HAP-1 (cell line): ENCODE data around the gene SNN.
A peak's percentile ranks its signal among the peaks of the same experiment; 100 is the strongest.

Experiments used
- DNase-seq, 2 experiments: peaks; one replicate each; pipeline ENCODE4 v3.0.0-alpha.2; 2016 to 2020; ENCODE audit warnings: low spot score in 2 of 2
- H3K27me3 ChIP-seq: fragments of 250-450 bp; sonication (Bioruptor Pico); 2 replicates; pipeline ENCODE4 v1.5.1; 2020; ENCODE audit warnings: low read depth, mild to moderate bottlenecking, moderate library complexity
- H3K36me3 ChIP-seq: fragments of 250-450 bp; sonication (Bioruptor Pico); replicated peaks from 2 replicates; pipeline ENCODE4 v1.5.1; 2020; ENCODE audit warnings: mild to moderate bottlenecking
- H3K4me1 ChIP-seq: fragments of 250-450 bp; sonication (Bioruptor Pico); 2 replicates; pipeline ENCODE4 v1.5.1; 2020; ENCODE audit warnings: mild to moderate bottlenecking
- H3K4me3 ChIP-seq: fragments of 250-450 bp; sonication (Bioruptor Pico); 2 replicates; pipeline ENCODE4 v1.5.1; 2020; ENCODE audit warnings: mild to moderate bottlenecking, moderate library complexity
- H3K9me3 ChIP-seq: fragments of 250-450 bp; sonication (Bioruptor Pico); 2 replicates; pipeline ENCODE4 v1.5.1; 2020; ENCODE audit warnings: mild to moderate bottlenecking, moderate library complexity
- in situ Hi-C: fragments of 300-500 bp; cut with MboI; formaldehyde crosslinking; loops from 3 replicates; pipeline ENCODE4 v1.14.3; 2020; ENCODE audit warnings: low sequenced_read_pairs, inconsistent platforms, mixed read lengths

Gene SNN

GRCh38 chr16:11698271-11698689 lies 30.0 kb downstream of the SNN start:
- H3K4me1 ChIP-seq, result no peaks in the 10 kb centered on the region
- peaks cover 36% of the 10 kb centered on the region for H3K36me3 ChIP-seq
- no peaks in the 10 kb centered on the region for H3K9me3 ChIP-seq
- DNase-seq, result no peak
- in situ Hi-C loops, result no loop called here
- H3K27me3 ChIP-seq, result no peaks in the 10 kb centered on the region
- no peak overlapping the region for H3K4me3 ChIP-seq

GRCh38 chr16:11699234-11699894 lies 31.1 kb downstream of the SNN start:
- peaks cover 39% of the 10 kb centered on the region for H3K36me3 ChIP-seq
- no peaks in the 10 kb centered on the region for H3K4me1 ChIP-seq
- in situ Hi-C loops, result no loop called here
- no peaks in the 10 kb centered on the region for H3K9me3 ChIP-seq
- no peak overlapping the region for H3K4me3 ChIP-seq
- no peaks in the 10 kb centered on the region for H3K27me3 ChIP-seq
- DNase-seq, result no peak

DNA sequence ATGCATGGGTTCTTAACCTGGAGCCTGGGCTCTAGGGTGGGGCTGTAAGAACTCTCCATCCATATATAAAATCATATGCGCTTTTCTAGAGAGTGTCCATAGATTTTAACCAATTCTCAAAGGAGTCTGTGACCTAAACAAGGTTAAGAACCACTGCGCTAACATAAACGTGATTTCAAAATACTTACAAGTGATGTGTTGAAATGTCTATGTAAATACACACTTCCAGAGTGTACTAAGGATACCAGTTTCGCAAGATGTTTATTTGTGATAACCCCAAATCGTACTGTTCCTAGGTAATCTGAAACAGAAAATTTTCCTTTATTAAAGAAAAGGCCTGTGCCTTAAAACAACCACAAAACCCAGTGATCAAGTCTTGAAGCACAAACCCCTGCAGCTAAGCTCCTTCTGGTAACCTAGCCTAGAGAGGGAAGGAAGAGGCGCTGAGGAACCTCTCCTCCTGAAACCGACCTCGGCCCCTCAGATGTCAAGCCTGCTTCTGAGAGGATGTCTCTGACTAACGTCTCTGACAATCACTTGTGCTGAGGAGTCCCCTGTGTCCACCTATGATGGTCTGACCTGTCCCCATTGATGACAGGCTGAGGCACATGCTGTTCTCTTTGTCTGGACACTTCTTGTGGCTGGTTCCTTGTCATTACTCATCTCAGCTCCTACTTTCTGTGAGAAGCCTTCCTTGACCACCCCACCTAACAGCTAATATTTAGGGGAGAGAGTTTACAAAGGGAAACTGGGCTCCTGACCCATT lies 32.2 kb downstream of the SNN start:
- in situ Hi-C loops, result no loop called here
- H3K4me1 ChIP-seq, result no peaks in the 10 kb centered on the region
- no peaks in the 10 kb centered on the region for H3K27me3 ChIP-seq
- no peak overlapping the region for H3K4me3 ChIP-seq
- no peaks in the 10 kb centered on the region for H3K9me3 ChIP-seq
- DNase-seq, result no peak
- peaks cover 30% of the 10 kb centered on the region for H3K36me3 ChIP-seq

- Histone ChIP-seq H3K4me3 (no peak overlapping the region), H3K4me1 (no peaks in the 10 kb centered on the region), H3K27me3 (no peaks in the 10 kb centered on the region), H3K9me3 (no peaks in the 10 kb centered on the region), H3K36me3 (peaks cover 8% of the 10 kb centered on the region)
- no peak for DNase-seq
- in situ Hi-C loops, result no loop called here
Measured at GRCh38 chr16:11705311-11706025, 37.2 kb downstream of the SNN start.

DNA sequence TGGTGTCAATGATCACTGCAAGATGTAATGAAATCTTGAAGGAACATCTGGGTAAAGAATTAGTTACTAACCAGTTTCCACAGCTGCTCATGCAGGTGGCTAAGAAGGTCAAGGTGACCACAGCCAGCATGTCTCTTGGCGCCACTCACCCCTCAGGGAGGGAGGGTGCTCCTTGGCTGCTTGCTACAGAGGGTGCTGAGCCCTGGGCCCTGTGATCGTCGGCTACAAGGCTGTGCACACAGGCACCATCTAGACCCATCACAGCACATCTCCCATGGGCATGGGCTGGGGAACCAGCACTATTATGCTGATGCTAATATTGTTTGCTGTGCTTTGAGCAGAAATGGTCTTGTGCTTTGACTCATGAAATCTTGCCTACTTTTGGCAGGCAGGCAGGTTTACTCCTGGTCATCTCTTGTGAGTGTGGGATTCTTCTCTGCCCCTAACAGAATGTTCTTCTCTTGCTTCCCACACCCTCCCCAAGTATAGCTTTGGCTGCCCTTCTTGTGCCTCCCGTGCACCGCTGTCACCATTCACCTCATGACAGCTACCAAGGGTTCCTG lies 38.0 kb downstream of the SNN start:
- H3K4me1 ChIP-seq, result no peaks in the 10 kb centered on the region
- H3K36me3 ChIP-seq, result peaks cover 11% of the 10 kb centered on the region
- DNase-seq, result no peak
- in situ Hi-C loops, result no loop called here
- H3K4me3 ChIP-seq, result no peak overlapping the region
- H3K9me3 ChIP-seq, result no peaks in the 10 kb centered on the region
- no peaks in the 10 kb centered on the region for H3K27me3 ChIP-seq

DNA sequence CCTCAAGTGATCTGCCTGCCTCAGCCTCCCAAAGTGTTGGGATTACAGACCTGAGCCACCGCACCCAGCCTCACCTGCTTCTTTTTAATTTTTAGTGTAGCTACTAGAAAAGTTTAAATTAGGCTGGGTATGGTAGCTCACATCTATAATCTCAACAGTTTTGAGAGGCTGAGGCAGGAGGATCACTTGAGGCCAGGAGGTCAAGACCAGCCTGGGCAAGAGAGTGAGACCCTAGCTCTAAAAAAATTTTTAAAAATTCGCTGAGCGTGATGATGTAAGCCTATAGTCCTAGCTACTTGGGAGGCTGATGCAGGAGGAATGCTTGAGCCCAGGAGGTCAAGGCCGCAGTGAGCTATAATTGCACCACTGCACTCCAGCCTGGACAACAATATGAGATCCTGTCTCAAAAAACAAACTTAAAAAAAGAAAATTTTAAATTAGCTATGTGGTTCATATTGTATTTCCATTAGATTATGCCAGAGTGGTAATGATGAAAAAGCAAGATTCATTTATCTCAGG lies 39.5 kb downstream of the SNN start:
- H3K9me3 ChIP-seq, result no peaks in the 10 kb centered on the region
- in situ Hi-C loops, result no loop called here
- H3K36me3 ChIP-seq, result peaks cover 9% of the 10 kb centered on the region; the same call in 1 of the 2 replicates

DNA sequence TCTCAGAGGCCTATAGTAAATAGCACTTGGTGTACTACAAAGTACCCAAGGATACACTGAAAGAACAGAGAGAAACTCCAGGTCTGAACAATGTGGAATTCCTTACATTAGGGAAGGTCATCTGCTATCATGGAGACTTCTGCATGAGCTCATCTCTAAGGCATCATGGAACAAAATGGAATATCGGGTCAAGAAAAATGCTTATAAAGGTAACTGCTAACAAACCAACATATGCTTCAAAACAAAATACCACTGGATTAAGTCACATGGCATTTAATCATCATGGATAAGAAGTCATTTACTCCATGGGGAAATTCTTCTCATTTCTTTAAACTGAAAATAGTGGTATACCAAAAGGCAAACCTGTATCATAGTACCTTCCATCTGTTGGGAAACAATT lies 40.2 kb downstream of the SNN start:
- in situ Hi-C loops, result no loop called here
- DNase-seq, result no peak
- Histone ChIP-seq H3K9me3 (no peaks in the 10 kb centered on the region), H3K4me3 (no peak overlapping the region), H3K4me1 (no peaks in the 10 kb centered on the region), H3K36me3 (peaks cover 9% of the 10 kb centered on the region), H3K27me3 (no peaks in the 10 kb centered on the region)

More for the DNA sequence above, 39.5 kb downstream of the SNN start:
- DNase-seq, result no peak
- H3K4me1 ChIP-seq, result no peaks in the 10 kb centered on the region
- no peaks in the 10 kb centered on the region for H3K27me3 ChIP-seq
- no peak overlapping the region for H3K4me3 ChIP-seq

DNA sequence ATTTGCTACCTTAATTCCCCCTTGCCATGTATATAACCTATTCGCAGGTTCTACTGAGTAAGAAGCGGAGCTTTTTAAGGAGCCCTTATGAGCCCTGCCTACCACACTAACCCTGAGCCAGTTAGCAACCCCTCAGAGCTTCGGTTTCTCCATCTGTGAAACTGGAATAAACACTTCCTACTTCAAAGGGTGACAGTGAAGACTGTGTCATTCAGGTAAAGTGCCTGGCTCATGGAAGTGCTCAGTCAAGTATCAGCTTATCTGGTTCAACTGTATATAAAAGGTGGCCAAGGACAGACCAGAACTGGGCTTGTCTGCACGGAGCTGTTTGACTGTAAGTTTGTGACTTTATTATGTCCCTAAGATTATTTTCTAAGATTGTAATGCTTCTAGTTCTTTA lies 43.4 kb downstream of the SNN start:
- H3K4me3 ChIP-seq, result no peak overlapping the region
- in situ Hi-C loops, result loop anchor here (5.0 kb wide), 1 partner anchor 314 kb away; no protein-coding TSS in a partner anchor
- H3K27me3 ChIP-seq, result no peaks in the 10 kb centered on the region
- H3K9me3 ChIP-seq, result no peaks in the 10 kb centered on the region
- H3K4me1 ChIP-seq, result no peaks in the 10 kb centered on the region
- DNase-seq, result no peak
- peaks cover 11% of the 10 kb centered on the region for H3K36me3 ChIP-seq

GRCh38 chr16:11712122-11712521 lies 43.9 kb downstream of the SNN start:
- no peaks in the 10 kb centered on the region for H3K27me3 ChIP-seq
- no peak for DNase-seq
- no peaks in the 10 kb centered on the region for H3K9me3 ChIP-seq
- peaks cover 11% of the 10 kb centered on the region for H3K36me3 ChIP-seq
- H3K4me1 ChIP-seq, result no peaks in the 10 kb centered on the region
- in situ Hi-C loops, result loop anchor here (5.0 kb wide), 1 partner anchor 315 kb away; no protein-coding TSS in a partner anchor
- no peak overlapping the region for H3K4me3 ChIP-seq

DNA sequence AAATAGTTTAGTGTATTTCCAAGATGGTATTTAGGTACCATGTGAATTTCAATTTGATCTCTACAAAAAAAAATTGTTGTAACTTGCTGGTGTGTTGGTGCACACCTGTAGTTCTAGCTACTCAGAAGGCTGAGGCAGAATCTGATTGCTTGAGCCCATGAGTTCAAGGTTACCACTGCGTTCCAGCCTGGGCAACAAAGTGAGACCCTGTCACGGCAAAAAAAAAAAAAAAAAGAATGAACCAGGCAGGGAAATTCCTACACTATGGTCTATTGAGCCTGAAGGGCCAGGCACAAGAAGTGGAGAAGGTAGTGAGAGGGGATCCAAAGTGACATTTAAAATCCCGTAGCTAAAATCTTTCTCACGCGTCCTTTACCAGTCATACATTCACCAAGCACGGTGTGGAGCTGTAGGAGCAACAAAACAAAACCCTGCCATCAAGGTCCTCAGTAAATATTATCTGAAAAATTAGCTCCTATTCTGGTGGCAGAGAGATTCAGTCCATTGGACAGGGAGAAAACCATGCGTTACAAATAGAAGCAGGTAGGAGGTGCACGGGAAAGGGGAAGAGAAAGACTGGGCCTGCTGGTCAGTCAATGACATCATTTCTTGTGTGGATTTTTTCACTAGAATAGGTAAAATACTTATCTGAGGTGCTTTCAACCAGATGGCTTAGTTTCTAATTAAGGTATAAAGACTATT lies 47.1 kb downstream of the SNN start:
- no peak for DNase-seq
- Histone ChIP-seq H3K4me3 (no peak overlapping the region), H3K9me3 (no peaks in the 10 kb centered on the region), H3K36me3 (peaks cover 20% of the 10 kb centered on the region), H3K27me3 (no peaks in the 10 kb centered on the region), H3K4me1 (peaks cover 11% of the 10 kb centered on the region)
- in situ Hi-C loops, result no loop called here

DNA sequence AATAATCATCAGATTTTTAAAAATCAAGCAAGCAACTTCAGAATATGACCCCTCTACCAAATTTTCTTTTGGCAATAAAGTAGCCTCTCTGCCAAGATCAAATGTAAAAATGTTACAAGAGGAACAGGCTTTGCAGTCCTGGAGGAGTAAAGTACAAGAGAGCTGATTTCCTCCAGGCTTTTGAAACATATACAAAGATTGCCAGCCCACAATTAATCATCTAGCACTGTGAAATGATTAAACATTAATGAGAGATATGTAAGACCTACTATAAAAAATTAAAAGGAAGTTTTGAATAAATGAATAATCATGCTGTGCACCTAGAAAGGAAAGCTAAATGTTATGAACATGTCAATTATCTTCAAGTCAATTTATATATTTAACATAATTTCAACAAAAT lies 48.1 kb downstream of the SNN start:
- in situ Hi-C loops, result no loop called here
- H3K9me3 ChIP-seq, result no peaks in the 10 kb centered on the region
- DNase-seq, result no peak
- H3K4me1 ChIP-seq, result peaks cover 11% of the 10 kb centered on the region
- H3K27me3 ChIP-seq, result no peaks in the 10 kb centered on the region
- peaks cover 25% of the 10 kb centered on the region for H3K36me3 ChIP-seq
- no peak overlapping the region for H3K4me3 ChIP-seq

DNA sequence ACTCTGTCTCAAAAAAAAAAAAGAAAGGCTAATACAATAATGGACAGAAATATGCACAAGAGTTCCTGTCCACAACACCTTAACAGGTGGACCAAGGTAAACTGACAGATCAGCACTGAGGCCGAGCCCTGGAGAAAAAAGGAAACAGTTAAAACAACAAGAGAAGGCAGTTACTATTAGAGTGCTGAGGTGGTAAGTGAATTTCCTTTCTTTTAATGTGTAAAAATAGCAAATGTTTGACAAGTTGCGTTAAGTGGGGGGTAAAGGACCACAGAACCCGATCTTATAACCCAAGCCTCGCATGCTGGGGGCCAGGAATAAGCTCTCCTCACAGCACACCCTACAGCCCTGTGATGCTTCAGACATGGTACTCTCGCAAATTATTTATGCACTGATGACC lies 49.6 kb downstream of the SNN start:
- H3K27me3 ChIP-seq, result no peaks in the 10 kb centered on the region
- no peak overlapping the region for H3K4me3 ChIP-seq
- in situ Hi-C loops, result no loop called here
- DNase-seq, result no peak
- peaks cover 34% of the 10 kb centered on the region for H3K36me3 ChIP-seq
- no peaks in the 10 kb centered on the region for H3K9me3 ChIP-seq
- peaks cover 11% of the 10 kb centered on the region for H3K4me1 ChIP-seq

- in situ Hi-C loops, result no loop called here
- peak in 1 of 2 experiments; percentile 51 for DNase-seq
- H3K36me3 ChIP-seq, result peaks cover 33% of the 10 kb centered on the region
- no peak overlapping the region for H3K4me3 ChIP-seq
- peaks cover 11% of the 10 kb centered on the region for H3K4me1 ChIP-seq
- H3K9me3 ChIP-seq, result no peaks in the 10 kb centered on the region
- H3K27me3 ChIP-seq, result no peaks in the 10 kb centered on the region
Measured at GRCh38 chr16:11719171-11719570, 50.9 kb downstream of the SNN start.
